IMR-90 (cell line): ENCODE results near the gene REV3L. TPM values are rescaled to one million over a fixed set of nuclear protein-coding genes. Genes with fewer than 3 reads are reported as not detected.

ENCODE experiments used
- ATAC-seq: fragments of 200-7000 bp; cut with Tn5 transposase; 2 replicates; pipeline ENCODE4 v1.9.1; 2020; ENCODE audit warnings: low read depth, mild to moderate bottlenecking, moderate library complexity
- BruUV-seq: library from RNA; stranded (reverse); fragments of 400-500 nt; replicated peaks from 2 replicates; lab custom pipeline; 2021; lab: Mats Ljungman, UMichigan
- CTCF ChIA-PET: fragments of 300-600 bp; formaldehyde crosslinking; extraction: SDS; loops from one replicate; lab custom pipeline; 2021; ENCODE audit warnings: antibody characterized with exemption; lab: Yijun Ruan, JAX
- POLR2A ChIA-PET: fragments of 300-600 bp; sonication (Branson Sonifier 250); formaldehyde crosslinking; loops from one replicate; lab custom pipeline; 2022; ENCODE audit warnings: antibody characterized with exemption; ENCODE audit not compliant: unreplicated experiment; lab: Charles Lee
- DNase-seq: peaks from one replicate; pipeline ENCODE4 v3.0.0; 2013
- H2AFZ ChIP-seq: replicated peaks from 2 replicates; pipeline ENCODE3; 2013; ENCODE audit warnings: low read length, mild to moderate bottlenecking; ENCODE audit not compliant: poor library complexity
- H2AK5ac ChIP-seq: 2 replicates; pipeline ENCODE4 v1.6.1; 2013; ENCODE audit warnings: low read depth, low read length, inconsistent platforms
- H2AK9ac ChIP-seq: replicated peaks from 2 replicates; pipeline ENCODE3; 2013; ENCODE audit warnings: mild to moderate bottlenecking, low read depth, low read length, moderate library complexity; ENCODE audit not compliant: poor library complexity
- H2BK120ac ChIP-seq: 2 replicates; pipeline ENCODE4 v1.6.1; 2013; ENCODE audit warnings: low read depth, low read length, inconsistent platforms
- H2BK15ac ChIP-seq: 3 replicates; pipeline ENCODE4 v1.6.1; 2013; ENCODE audit warnings: low read depth, low read length, inconsistent platforms
- H2BK20ac ChIP-seq: 2 replicates; pipeline ENCODE4 v1.6.1; 2013; ENCODE audit warnings: low read depth, mild to moderate bottlenecking, inconsistent platforms, low read length, moderate library complexity
- H2BK5ac ChIP-seq: 2 replicates; pipeline ENCODE4 v1.6.1; 2013; ENCODE audit warnings: mild to moderate bottlenecking, low read depth, low read length, inconsistent platforms; ENCODE audit not compliant: poor library complexity, severe bottlenecking
- H3K14ac ChIP-seq: replicated peaks from 2 replicates; pipeline ENCODE4 v1.6.1; 2013; ENCODE audit warnings: low read depth, low read length, inconsistent platforms
- H3K18ac ChIP-seq: 2 replicates; pipeline ENCODE4 v1.6.1; 2013; ENCODE audit warnings: low read depth, low read length, control low read depth
- H3K23ac ChIP-seq: 2 replicates; pipeline ENCODE4 v1.6.1; 2013; ENCODE audit warnings: low read depth, low read length, inconsistent platforms
- H3K27ac ChIP-seq: 2 replicates; pipeline ENCODE4 v1.5.1; 2013; ENCODE audit warnings: mild to moderate bottlenecking, control low read depth, low read length; ENCODE audit not compliant: insufficient read depth
- H3K27me3 ChIP-seq: 2 replicates; pipeline ENCODE4 v1.6.1; 2013; ENCODE audit warnings: low read length; ENCODE audit not compliant: control insufficient read depth, insufficient read depth
- H3K36me3 ChIP-seq: 2 replicates; pipeline ENCODE4 v1.6.1; 2013; ENCODE audit warnings: low read length, mixed read lengths; ENCODE audit not compliant: control insufficient read depth, insufficient read depth
- H3K4ac ChIP-seq: 2 replicates; pipeline ENCODE4 v1.6.1; 2013; ENCODE audit warnings: low read depth, low read length, inconsistent platforms
- H3K4me1 ChIP-seq: 2 replicates; pipeline ENCODE4 v1.6.1; 2013; ENCODE audit warnings: low read length, mixed read lengths; ENCODE audit not compliant: control insufficient read depth, insufficient read depth
- H3K4me2 ChIP-seq: 2 replicates; pipeline ENCODE4 v1.6.1; 2013; ENCODE audit warnings: low read depth, mild to moderate bottlenecking, control low read depth, low read length, moderate library complexity
- H3K4me3 ChIP-seq: 2 replicates; pipeline ENCODE4 v1.5.1; 2013; ENCODE audit warnings: low read depth, mild to moderate bottlenecking, control low read depth, low read length, moderate library complexity; ENCODE audit not compliant: insufficient read depth
- H3K56ac ChIP-seq: 2 replicates; pipeline ENCODE4 v1.6.1; 2013; ENCODE audit warnings: low read length, inconsistent platforms; ENCODE audit not compliant: insufficient read depth; ENCODE audit errors: extremely low read depth
- H3K79me1 ChIP-seq, 2 experiments: 2 replicates each; pipeline ENCODE4 v1.6.1; 2013; ENCODE audit warnings: low read length in 2 of 2, inconsistent platforms in 1 of 2, low read depth in 1 of 2
- H3K9ac ChIP-seq: 2 replicates; pipeline ENCODE4 v1.6.1; 2013; ENCODE audit warnings: low read depth, low read length, control low read depth
- H3K9me1 ChIP-seq: 2 replicates; pipeline ENCODE4 v1.6.1; 2013; ENCODE audit warnings: low read length, inconsistent platforms; ENCODE audit not compliant: insufficient read depth
- H3K9me3 ChIP-seq: 2 replicates; pipeline ENCODE4 v1.6.1; 2013; ENCODE audit warnings: low read length; ENCODE audit not compliant: control insufficient read depth, insufficient read depth
- H4K20me1 ChIP-seq: 2 replicates; pipeline ENCODE4 v1.6.1; 2013; ENCODE audit warnings: low read length, inconsistent platforms; ENCODE audit not compliant: insufficient read depth
- H4K5ac ChIP-seq: 2 replicates; pipeline ENCODE4 v1.6.1; 2013; ENCODE audit warnings: mild to moderate bottlenecking, low read depth, low read length, control low read depth
- H4K8ac ChIP-seq, 2 experiments: 2 replicates each; pipeline ENCODE4 v1.6.1; 2013; ENCODE audit warnings: low read depth in 2 of 2, low read length in 2 of 2, control low read depth in 1 of 2, inconsistent platforms in 1 of 2
- H4K91ac ChIP-seq: 2 replicates; pipeline ENCODE4 v1.6.1; 2013; ENCODE audit warnings: low read depth, low read length, inconsistent platforms; ENCODE audit not compliant: insufficient read depth
- BHLHE40 ChIP-seq: fragments of 150-350 bp; IDR thresholded peaks from 2 replicates; pipeline ENCODE4 v1.6.1; 2016; ENCODE audit warnings: mild to moderate bottlenecking, low read depth, low read length
- CHD1 ChIP-seq: IDR thresholded peaks from 2 replicates; pipeline ENCODE4 v1.6.1; 2012; ENCODE audit warnings: low read depth, low read length, improper control_type of control experiment
- CTCF ChIP-seq: conservative IDR thresholded peaks from 2 replicates; pipeline ENCODE4 v1.5.1; 2012; ENCODE audit warnings: mild to moderate bottlenecking, low read depth, low read length, improper control_type of control experiment
- FOS ChIP-seq: fragments of 150-350 bp; IDR thresholded peaks from 2 replicates; pipeline ENCODE4 v1.6.1; 2016; ENCODE audit warnings: low read depth, low read length
- MAFK ChIP-seq: IDR thresholded peaks from 2 replicates; pipeline ENCODE4 v1.6.1; 2012; ENCODE audit warnings: low read depth, low read length, improper control_type of control experiment
- MAZ ChIP-seq: IDR thresholded peaks from 2 replicates; pipeline ENCODE4 v1.6.1; 2012; ENCODE audit warnings: low read depth, mild to moderate bottlenecking, low read length, improper control_type of control experiment, moderate library complexity, borderline replicate concordance
- MXI1 ChIP-seq: IDR thresholded peaks from 2 replicates; pipeline ENCODE4 v1.6.1; 2012; ENCODE audit warnings: low read depth, mild to moderate bottlenecking, low read length, moderate library complexity, borderline replicate concordance
- NFE2L2 ChIP-seq: fragments of 150-350 bp; IDR thresholded peaks from 2 replicates; pipeline ENCODE4 v1.6.1; 2016; ENCODE audit warnings: low read depth, mild to moderate bottlenecking, low read length
- POLR2A ChIP-seq: IDR thresholded peaks from 2 replicates; pipeline ENCODE4 v1.6.1; 2012; ENCODE audit warnings: mild to moderate bottlenecking, low read depth, low read length
- RAD21 ChIP-seq: IDR thresholded peaks from 2 replicates; pipeline ENCODE4 v1.6.1; 2012; ENCODE audit warnings: low read length, improper control_type of control experiment
- RCOR1 ChIP-seq: IDR thresholded peaks from 2 replicates; pipeline ENCODE4 v1.6.1; 2012; ENCODE audit warnings: mild to moderate bottlenecking, low read length, improper control_type of control experiment; ENCODE audit not compliant: insufficient replicate concordance
- RFX5 ChIP-seq: IDR thresholded peaks from 2 replicates; pipeline ENCODE4 v1.8.0; 2012; ENCODE audit warnings: low read depth, mild to moderate bottlenecking, low read length, moderate library complexity
- SMC3 ChIP-seq: fragments of 150-350 bp; IDR thresholded peaks from 2 replicates; pipeline ENCODE4 v1.6.1; 2016; ENCODE audit warnings: low read depth, mild to moderate bottlenecking, antibody characterized with exemption, low read length, moderate library complexity
- WGBS, 2 experiments: methylation state at CpG; one replicate each; pipeline versions ENCODE4 v1.1.5 to v1.1.7; 2013; ENCODE audit warnings: missing lambda C conversion rate in 2 of 2; ENCODE audit not compliant: insufficient read length in 1 of 2; ENCODE audit errors: extremely low coverage in 2 of 2; 5-methylcytosine and 5-hydroxymethylcytosine counted together
- dilution Hi-C: fragments of 300-500 bp; cut with HindIII; formaldehyde crosslinking; loops from one replicate; pipeline ENCODE4 v1.14.3; 2018; ENCODE audit warnings: low sequenced_read_pairs; ENCODE audit not compliant: unreplicated experiment
- in situ Hi-C: fragments of 300-500 bp; cut with MboI; formaldehyde crosslinking; loops from 3 replicates; pipeline ENCODE4 v1.14.3; 2019; ENCODE audit warnings: low sequenced_read_pairs, inconsistent platforms, mixed read lengths
- intact Hi-C: fragments of 100-400 bp; cut with micrococcal nuclease; formaldehyde crosslinking; loops from 2 replicates; pipeline ENCODE4 v1.10.0; 2022
- polyA plus RNA-seq, 3 experiments: library from polyadenylated mRNA; depleted of rRNA; stranded (reverse); fragments of >200 nt; gene quantifications; 2 replicates each; pipeline ENCODE4 v1.2.3, GENCODE V29; 2012; ENCODE audit warnings: low replicate concordance in 1 of 3
- total RNA-seq: library from RNA; depleted of rRNA; stranded (reverse); fragments of >200 nt; gene quantifications from 2 replicates; pipeline ENCODE4 v1.2.3, GENCODE V29; 2012

Gene REV3L
- total and polyA plus RNA-seq, 2 of the 4 experiments (the other 2 are of a cell fraction), result 7.4 to 15.4 TPM

DNA sequence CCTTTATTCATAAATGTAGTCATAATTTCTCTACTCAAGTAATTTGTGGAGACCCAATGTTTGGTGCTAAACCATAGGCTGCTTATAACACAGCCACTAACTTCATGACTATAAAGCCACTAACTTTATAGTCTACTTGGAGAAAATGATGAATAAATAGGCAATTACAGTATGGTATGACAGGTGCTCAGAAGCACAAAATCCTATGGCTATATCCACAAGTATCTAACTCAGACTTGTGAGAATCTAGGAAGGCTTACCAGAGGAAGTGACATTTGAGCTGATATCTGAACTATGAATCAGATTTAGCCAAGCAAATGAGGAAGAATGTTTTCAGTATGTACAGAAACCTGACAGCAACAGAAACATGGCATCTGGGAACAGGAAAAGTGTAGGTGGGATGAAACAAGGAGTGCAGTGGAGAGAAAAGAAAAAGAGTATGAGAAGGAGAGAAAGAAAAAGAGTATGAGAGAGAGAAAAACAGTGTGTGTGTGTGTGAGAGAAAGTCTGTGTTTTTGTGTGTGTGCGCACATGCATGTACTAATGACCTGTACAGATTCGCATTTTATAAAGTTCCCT, 59.9 kb downstream of the REV3L start:
- peaks cover 9% of the 10 kb centered on the region for H3K4me1 ChIP-seq
- DNase-seq, result peak; percentile 52
- no peak overlapping the region for H3K56ac ChIP-seq
- H3K9me3 ChIP-seq, result no peaks in the 10 kb centered on the region
- no peaks in the 10 kb centered on the region for H3K36me3 ChIP-seq
- no peak overlapping the region for H4K91ac ChIP-seq
- 100% methylated on average over 2 of the region's 2 CpGs; no CpG with 5 or more reads in 1 of the 2 experiments for WGBS, 2 experiments
- peaks cover 30% of the 10 kb centered on the region; the same call in 1 of the 2 replicates for H4K20me1 ChIP-seq
- H3K18ac ChIP-seq, result no peak overlapping the region; the same call in 1 of the 2 replicates
- peaks cover 7 to 68% of the 10 kb centered on the region in 2 experiments; a peak in 3 of 4 replicates for H3K79me1 ChIP-seq
- peak overlapping the region; percentile 54; the same call in 1 of the 2 replicates for H3K4me2 ChIP-seq
- ATAC-seq, result peak; percentile 31; the same call in 1 of the 2 replicates
- H3K27me3 ChIP-seq, result no peaks in the 10 kb centered on the region
- no peak overlapping the region; the same call in 1 of the 2 replicates for H3K4ac ChIP-seq
- H3K27ac ChIP-seq, result no peak overlapping the region
- peaks cover 7% of the 10 kb centered on the region; the same call in 1 of the 2 replicates for H3K9me1 ChIP-seq
- ChIA-PET CTCF (no interaction called here), POLR2A (no interaction called here)
- no peak overlapping the region for H3K14ac ChIP-seq
- no peak overlapping the region for H4K5ac ChIP-seq
- peak overlapping the region; percentile 40 for H2BK5ac ChIP-seq
- no peak overlapping the region for H2BK20ac ChIP-seq
- no TSS peak for BruUV-seq
- H3K9ac ChIP-seq, result no peak overlapping the region
- H3K4me3 ChIP-seq, result no peak overlapping the region
- dilution Hi-C loops, result no loop called here
- H2AK5ac ChIP-seq, result no peak overlapping the region
- H3K23ac ChIP-seq, result no peak overlapping the region
- in situ Hi-C loops, result no loop called here
- H2BK120ac ChIP-seq, result no peak overlapping the region
- no peak overlapping the region for H2AK9ac ChIP-seq
- H2BK15ac ChIP-seq, result peak overlapping the region; percentile 29; the same call in 1 of the 3 replicates
- TF ChIP-seq RCOR1 (no peak), RAD21 (no peak), NFE2L2 (no peak), CHD1 (no peak), MAZ (no peak), MAFK (no peak), MXI1 (no peak), BHLHE40 (no peak), CTCF (no peak), FOS (no peak), SMC3 (no peak), POLR2A (no peak), RFX5 (no peak)
- peak overlapping the region in 1 of 2 experiments; percentile 1; a peak in 1 of 4 replicates for H4K8ac ChIP-seq
- intact Hi-C loops, result loop anchor here (2.0 kb wide), 1 partner anchor 14 kb away; no protein-coding TSS in a partner anchor
- no peak overlapping the region for H2AFZ ChIP-seq
